ENCODE measurements around the gene CXorf58. TPM values are rescaled to one million over a fixed set of nuclear protein-coding genes. Genes with fewer than 3 reads are reported as not detected.

Gene CXorf58
- total RNA-seq, 1 donor: not detected

GRCh38 chrX:23883737-23884354, 24.0 kb upstream of the CXorf58 start:
- peak overlapping the region; percentile 72 for H3K4me2 ChIP-seq (ENCODE audit: insufficient read depth, low read length)
- no peaks in the 10 kb centered on the region for H3K9me3 ChIP-seq (ENCODE audit: low read depth, low read length)
- no peaks in the 10 kb centered on the region for H3K27me3 ChIP-seq (ENCODE audit: insufficient read depth, low read length)
- peak overlapping the region; percentile 2 for H3K4me3 ChIP-seq (ENCODE audit: insufficient read depth, low read length)
- no peak for TF ChIP-seq CTCF (IDR thresholded peaks at IDR 0.05; ENCODE audit: extremely low read depth, low read depth, low read length)
- H2AFZ ChIP-seq (ENCODE audit: low read length): peak overlapping the region; percentile 64
- H3K27ac ChIP-seq (ENCODE audit: low read depth, low read length): peak overlapping the region; percentile 75
- H3K4me1 ChIP-seq (ENCODE audit: insufficient read depth, low read length): peaks cover 18% of the 10 kb centered on the region
- H3K79me2 ChIP-seq (ENCODE audit: insufficient read depth, low read length): no peaks in the 10 kb centered on the region
- peak; percentile 90 for DNase-seq (ENCODE audit: insufficient read length, low spot score, missing footprints)
- H4K20me1 ChIP-seq (ENCODE audit: insufficient read depth, low read length): no peaks in the 10 kb centered on the region
- H3K36me3 ChIP-seq (ENCODE audit: insufficient read depth, low read length): no peaks in the 10 kb centered on the region

- no peaks in the 10 kb centered on the region for H3K27me3 ChIP-seq (ENCODE audit: insufficient read depth, low read length)
- H3K9me3 ChIP-seq (ENCODE audit: low read depth, low read length): no peaks in the 10 kb centered on the region
- H3K4me3 ChIP-seq (ENCODE audit: insufficient read depth, low read length): no peak overlapping the region
- H4K20me1 ChIP-seq (ENCODE audit: insufficient read depth, low read length): no peaks in the 10 kb centered on the region
- peak overlapping the region; percentile 75 for H3K27ac ChIP-seq (ENCODE audit: low read depth, low read length)
- H3K4me2 ChIP-seq (ENCODE audit: insufficient read depth, low read length): peak overlapping the region; percentile 72
- peaks cover 18% of the 10 kb centered on the region for H3K4me1 ChIP-seq (ENCODE audit: insufficient read depth, low read length)
- no peak for DNase-seq (ENCODE audit: insufficient read length, low spot score, missing footprints)
- H3K79me2 ChIP-seq (ENCODE audit: insufficient read depth, low read length): no peaks in the 10 kb centered on the region
- no peaks in the 10 kb centered on the region for H3K36me3 ChIP-seq (ENCODE audit: insufficient read depth, low read length)
- H2AFZ ChIP-seq (ENCODE audit: low read length): peak overlapping the region; percentile 9
- no peak for TF ChIP-seq CTCF (IDR thresholded peaks at IDR 0.05; ENCODE audit: extremely low read depth, low read depth, low read length)
Observed at GRCh38 chrX:23884427-23885024, 23.3 kb upstream of the CXorf58 start.

GRCh38 chrX:23885803-23886202, 22.0 kb upstream of the CXorf58 start:
- Histone ChIP-seq H3K79me2 (ENCODE audit: insufficient read depth, low read length) (no peaks in the 10 kb centered on the region), H3K4me3 (ENCODE audit: insufficient read depth, low read length) (no peak overlapping the region), H2AFZ (ENCODE audit: low read length) (no peak overlapping the region), H3K4me2 (ENCODE audit: insufficient read depth, low read length) (no peak overlapping the region), H3K27me3 (ENCODE audit: insufficient read depth, low read length) (no peaks in the 10 kb centered on the region), H3K9me3 (ENCODE audit: low read depth, low read length) (no peaks in the 10 kb centered on the region), H4K20me1 (ENCODE audit: insufficient read depth, low read length) (no peaks in the 10 kb centered on the region), H3K27ac (ENCODE audit: low read depth, low read length) (no peak overlapping the region), H3K36me3 (ENCODE audit: insufficient read depth, low read length) (no peaks in the 10 kb centered on the region), H3K4me1 (ENCODE audit: insufficient read depth, low read length) (peaks cover 18% of the 10 kb centered on the region)
- no peak for TF ChIP-seq CTCF (IDR thresholded peaks at IDR 0.05; ENCODE audit: extremely low read depth, low read depth, low read length)
- DNase-seq (ENCODE audit: insufficient read length, low spot score, missing footprints): no peak

DNA sequence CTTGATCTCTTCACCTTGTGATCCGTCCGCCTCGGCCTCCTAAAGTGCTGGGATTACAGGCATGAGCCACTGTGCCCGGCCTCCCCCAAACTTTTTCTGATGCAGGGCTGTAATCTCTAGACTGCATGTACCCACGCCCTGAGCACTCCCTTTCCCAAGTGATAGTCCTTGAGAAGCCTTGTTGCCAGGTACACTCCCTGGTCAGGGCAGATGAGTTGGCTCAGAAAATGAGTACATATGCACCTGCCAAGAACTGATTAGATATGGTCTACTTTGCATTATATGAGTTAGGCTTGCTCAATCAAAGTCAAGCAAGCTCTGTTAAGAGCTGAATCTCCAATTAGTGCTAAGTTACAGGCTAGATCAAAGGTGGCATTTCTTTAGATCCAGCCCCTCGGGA, 20.4 kb upstream of the CXorf58 start:
- Histone ChIP-seq H3K36me3 (ENCODE audit: insufficient read depth, low read length) (no peaks in the 10 kb centered on the region), H4K20me1 (ENCODE audit: insufficient read depth, low read length) (no peaks in the 10 kb centered on the region), H3K79me2 (ENCODE audit: insufficient read depth, low read length) (no peaks in the 10 kb centered on the region), H3K4me2 (ENCODE audit: insufficient read depth, low read length) (no peak overlapping the region), H3K4me3 (ENCODE audit: insufficient read depth, low read length) (no peak overlapping the region), H3K4me1 (ENCODE audit: insufficient read depth, low read length) (peaks cover 18% of the 10 kb centered on the region), H3K27me3 (ENCODE audit: insufficient read depth, low read length) (no peaks in the 10 kb centered on the region), H2AFZ (ENCODE audit: low read length) (no peak overlapping the region), H3K9me3 (ENCODE audit: low read depth, low read length) (no peaks in the 10 kb centered on the region), H3K27ac (ENCODE audit: low read depth, low read length) (no peak overlapping the region)
- no peak for DNase-seq (ENCODE audit: insufficient read length, low spot score, missing footprints)
- no peak for TF ChIP-seq CTCF (IDR thresholded peaks at IDR 0.05; ENCODE audit: extremely low read depth, low read depth, low read length)

Data from osteoblast (primary cell).